H9 (cell line): ENCODE measurements around the gene RAX2. TPM values are rescaled to one million over a fixed set of nuclear protein-coding genes. Genes with fewer than 3 reads are reported as not detected.
A peak's percentile ranks its signal among the peaks of the same experiment; 100 is the strongest.

Source experiments
- DNase-seq: peaks from one replicate; pipeline ENCODE4 v3.0.0-alpha.2; 2017
- H2AFZ ChIP-seq: one replicate; pipeline ENCODE4 v1.6.1; 2013; ENCODE audit warnings: mild to moderate bottlenecking, low read length, control low read depth, moderate library complexity
- H2AK5ac ChIP-seq: 2 replicates; pipeline ENCODE4 v1.6.1; 2013; ENCODE audit warnings: low read length, control low read depth, mixed read lengths; ENCODE audit not compliant: insufficient read length
- H2BK120ac ChIP-seq: one replicate; pipeline ENCODE4 v1.6.1; 2013; ENCODE audit warnings: low read depth, mild to moderate bottlenecking, low read length, control low read depth, inconsistent platforms; ENCODE audit not compliant: poor library complexity, severe bottlenecking
- H2BK12ac ChIP-seq: 2 replicates; pipeline ENCODE4 v1.6.1; 2013; ENCODE audit warnings: low read length, control low read depth, mixed read lengths, low read depth; ENCODE audit not compliant: insufficient read length
- H2BK15ac ChIP-seq: 2 replicates; pipeline ENCODE4 v1.6.1; 2013; ENCODE audit warnings: low read depth, low read length, control low read depth
- H2BK20ac ChIP-seq: one replicate; pipeline ENCODE4 v1.6.1; 2013; ENCODE audit warnings: low read depth, mild to moderate bottlenecking, low read length, control low read depth, inconsistent platforms; ENCODE audit not compliant: poor library complexity, severe bottlenecking
- H2BK5ac ChIP-seq: 2 replicates; pipeline ENCODE4 v1.6.1; 2013; ENCODE audit warnings: low read length, control low read depth, mixed read lengths; ENCODE audit not compliant: insufficient read length
- H3K14ac ChIP-seq: 2 replicates; pipeline ENCODE4 v1.6.1; 2013; ENCODE audit warnings: low read length, control low read depth; ENCODE audit not compliant: insufficient read depth
- H3K18ac ChIP-seq: 2 replicates; pipeline ENCODE4 v1.6.1; 2013; ENCODE audit warnings: low read depth, mild to moderate bottlenecking, mixed read lengths, low read length, control low read depth; ENCODE audit not compliant: insufficient read length
- H3K23ac ChIP-seq: 2 replicates; pipeline ENCODE4 v1.6.1; 2013; ENCODE audit warnings: low read length, control low read depth, mixed read lengths, low read depth; ENCODE audit not compliant: insufficient read length
- H3K23me2 ChIP-seq: 2 replicates; pipeline ENCODE4 v1.6.1; 2013; ENCODE audit warnings: low read depth, mild to moderate bottlenecking, mixed read lengths, low read length, control low read depth; ENCODE audit not compliant: insufficient read length, poor library complexity, severe bottlenecking
- H3K27ac ChIP-seq: 2 replicates; pipeline ENCODE4 v1.5.1; 2013; ENCODE audit warnings: low read length, control low read depth, mixed read lengths, low read depth; ENCODE audit not compliant: insufficient read length
- H3K27me3 ChIP-seq: 2 replicates; pipeline ENCODE4 v1.6.1; 2013; ENCODE audit warnings: low read length, control low read depth, inconsistent platforms; ENCODE audit not compliant: insufficient read depth
- H3K4ac ChIP-seq: 2 replicates; pipeline ENCODE4 v1.6.1; 2013; ENCODE audit warnings: low read depth, mild to moderate bottlenecking, control low read depth, inconsistent platforms, low read length, moderate library complexity
- H3K4me1 ChIP-seq: 2 replicates; pipeline ENCODE4 v1.6.1; 2013; ENCODE audit warnings: low read length, control low read depth, inconsistent platforms; ENCODE audit not compliant: insufficient read depth
- H3K4me2 ChIP-seq: 2 replicates; pipeline ENCODE4 v1.6.1; 2013; ENCODE audit warnings: low read length, control low read depth, mixed read lengths; ENCODE audit not compliant: insufficient read length, insufficient read depth
- H3K56ac ChIP-seq: 2 replicates; pipeline ENCODE4 v1.6.1; 2013; ENCODE audit warnings: low read depth, mild to moderate bottlenecking, mixed read lengths, low read length, control low read depth; ENCODE audit not compliant: insufficient read length
- H3K79me1 ChIP-seq: 2 replicates; pipeline ENCODE4 v1.6.1; 2013; ENCODE audit warnings: low read depth, mild to moderate bottlenecking, moderate library complexity, low read length, control low read depth, inconsistent platforms; ENCODE audit not compliant: insufficient read depth, poor library complexity, severe bottlenecking
- H3K79me2 ChIP-seq: 2 replicates; pipeline ENCODE4 v1.6.1; 2013; ENCODE audit warnings: low read length, control low read depth, inconsistent platforms; ENCODE audit not compliant: insufficient read depth
- H3K9ac ChIP-seq: 2 replicates; pipeline ENCODE4 v1.6.1; 2013; ENCODE audit warnings: low read length, control low read depth, mixed read lengths; ENCODE audit not compliant: insufficient read length; ENCODE audit errors: extremely low read depth
- H3K9me3 ChIP-seq: one replicate; pipeline ENCODE4 v1.6.1; 2013; ENCODE audit warnings: low read depth, low read length, inconsistent platforms; ENCODE audit not compliant: control insufficient read depth
- H3T11ph ChIP-seq: one replicate; pipeline ENCODE4 v1.6.1; 2013; ENCODE audit warnings: mild to moderate bottlenecking, low read length, control low read depth, inconsistent platforms
- H4K20me1 ChIP-seq: one replicate; pipeline ENCODE4 v1.6.1; 2013; ENCODE audit not compliant: control insufficient read depth, insufficient read length, insufficient read depth
- H4K5ac ChIP-seq: 2 replicates; pipeline ENCODE4 v1.6.1; 2013; ENCODE audit warnings: low read depth, mild to moderate bottlenecking, mixed read lengths, low read length, control low read depth; ENCODE audit not compliant: insufficient read length
- H4K8ac ChIP-seq: replicated peaks from 2 replicates; pipeline ENCODE4 v1.6.1; 2013; ENCODE audit warnings: low read length, control low read depth, mixed read lengths, low read depth; ENCODE audit not compliant: insufficient read length
- H4K91ac ChIP-seq: 2 replicates; pipeline ENCODE4 v1.6.1; 2013; ENCODE audit warnings: low read depth, mild to moderate bottlenecking, moderate library complexity, mixed read lengths, low read length, control low read depth; ENCODE audit not compliant: insufficient read length
- H3K27ac Mint-ChIP-seq, 3 experiments: 2 replicates in 2 of 3; 3 replicates in 1 of 3; pipeline ENCODE4 v1.8.0; 2020 to 2021; ENCODE audit warnings: mixed read lengths in 3 of 3, mild to moderate bottlenecking in 1 of 3, moderate library complexity in 1 of 3
- H3K27me3 Mint-ChIP-seq: 2 replicates; pipeline ENCODE4 v1.8.0; 2021; ENCODE audit warnings: low read depth, mild to moderate bottlenecking, moderate library complexity, mixed read lengths
- H3K36me3 Mint-ChIP-seq, 3 experiments: 2 replicates in 2 of 3; 3 replicates in 1 of 3; pipeline ENCODE4 v1.8.0; 2020 to 2021; ENCODE audit warnings: low read depth in 3 of 3, mixed read lengths in 3 of 3; ENCODE audit not compliant: insufficient read depth in 1 of 3
- H3K4me1 Mint-ChIP-seq, 2 experiments: 2 replicates each; pipeline ENCODE4 v1.8.0; 2020; ENCODE audit warnings: mixed read lengths in 2 of 2
- H3K4me3 Mint-ChIP-seq, 2 experiments: 2 replicates in 1 of 2; 3 replicates in 1 of 2; pipeline ENCODE4 v1.8.0; 2020 to 2021; ENCODE audit warnings: mild to moderate bottlenecking in 2 of 2, mixed read lengths in 2 of 2, moderate library complexity in 1 of 2
- H3K9me3 Mint-ChIP-seq, 2 experiments: 2 replicates in 1 of 2; 3 replicates in 1 of 2; pipeline ENCODE4 v1.8.0; 2020; ENCODE audit warnings: mild to moderate bottlenecking in 2 of 2, mixed read lengths in 2 of 2, moderate library complexity in 1 of 2
- WGBS: extraction: QIAGEN DNeasy Blood & Tissue Kit; methylation state at CpG from one replicate; pipeline ENCODE4 v1.1.7; 2013; ENCODE audit warnings: missing lambda C conversion rate, low lambda C conversion rate, mixed read lengths; ENCODE audit not compliant: insufficient read length; ENCODE audit errors: extremely low coverage; 5-methylcytosine and 5-hydroxymethylcytosine counted together
- total RNA-seq: library from RNA; stranded (reverse); gene quantifications from 2 replicates; pipeline ENCODE4 v1.2.1, GENCODE V29; 2021
- TF ChIP-seq, protein P1 (sequence below): fragments of 200-600 bp; sonication (generic); conservative IDR thresholded peaks from 3 replicates; pipeline ENCODE4 v1.8.0; 2021; ENCODE audit warnings: antibody characterized with exemption, mild to moderate bottlenecking

The RAX2 gene
- total RNA-seq, 1 experiment from 2014 or later: not detected

DNA sequence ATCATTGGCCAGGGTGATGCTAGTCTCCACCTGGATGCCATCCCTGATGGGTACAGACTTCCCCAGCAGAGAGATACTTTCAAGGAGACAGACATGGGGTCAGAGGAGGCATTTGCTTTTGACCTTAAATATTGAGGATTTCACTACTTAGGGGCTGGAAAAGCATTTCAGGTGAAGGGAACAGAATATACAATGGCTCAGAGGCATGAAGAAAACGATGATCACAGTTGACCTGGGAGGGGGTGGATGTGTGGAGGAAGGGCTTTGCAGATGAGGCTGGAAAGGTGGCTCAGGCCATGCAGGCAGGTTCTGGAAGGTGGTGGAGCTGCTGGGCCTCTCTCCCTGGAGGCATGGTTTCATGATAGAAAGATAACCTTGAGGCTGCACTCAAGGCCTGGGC, 10.3 kb upstream of the RAX2 start:
- Histone ChIP-seq H3K4me2 (no peak overlapping the region), H2BK120ac (no peak overlapping the region), H3K4me1 (no peaks in the 10 kb centered on the region), H2BK12ac (no peak overlapping the region), H3K18ac (no peak overlapping the region), H3K23ac (no peak overlapping the region), H4K5ac (no peak overlapping the region), H3K4ac (no peak overlapping the region), H3K56ac (no peak overlapping the region), H2BK20ac (no peak overlapping the region), H2AFZ (no peak overlapping the region), H4K20me1 (no peaks in the 10 kb centered on the region), H2AK5ac (no peak overlapping the region), H2BK15ac (no peak overlapping the region), H3K14ac (no peak overlapping the region), H2BK5ac (no peak overlapping the region), H4K8ac (no peak overlapping the region), H3K79me2 (no peaks in the 10 kb centered on the region), H3T11ph (no peak overlapping the region), H3K27me3 (peaks cover 2% of the 10 kb centered on the region; the same call in 1 of the 2 replicates), H3K23me2 (no peaks in the 10 kb centered on the region), H3K9ac (no peak overlapping the region), H3K79me1 (no peaks in the 10 kb centered on the region), H3K27ac (no peak overlapping the region), H3K9me3 (peaks cover 19% of the 10 kb centered on the region), H4K91ac (no peak overlapping the region)
- H3K9me3 Mint-ChIP-seq: peaks cover 21 to 23% of the 10 kb centered on the region in 2 experiments
- H3K27me3 Mint-ChIP-seq: peaks cover 47% of the 10 kb centered on the region
- WGBS: no CpG with 5 or more reads among the region's 1 CpG
- H3K36me3 Mint-ChIP-seq: peaks cover 21 to 24% (median 21%) of the 10 kb centered on the region in 3 experiments
- TF ChIP-seq, protein P1, sequence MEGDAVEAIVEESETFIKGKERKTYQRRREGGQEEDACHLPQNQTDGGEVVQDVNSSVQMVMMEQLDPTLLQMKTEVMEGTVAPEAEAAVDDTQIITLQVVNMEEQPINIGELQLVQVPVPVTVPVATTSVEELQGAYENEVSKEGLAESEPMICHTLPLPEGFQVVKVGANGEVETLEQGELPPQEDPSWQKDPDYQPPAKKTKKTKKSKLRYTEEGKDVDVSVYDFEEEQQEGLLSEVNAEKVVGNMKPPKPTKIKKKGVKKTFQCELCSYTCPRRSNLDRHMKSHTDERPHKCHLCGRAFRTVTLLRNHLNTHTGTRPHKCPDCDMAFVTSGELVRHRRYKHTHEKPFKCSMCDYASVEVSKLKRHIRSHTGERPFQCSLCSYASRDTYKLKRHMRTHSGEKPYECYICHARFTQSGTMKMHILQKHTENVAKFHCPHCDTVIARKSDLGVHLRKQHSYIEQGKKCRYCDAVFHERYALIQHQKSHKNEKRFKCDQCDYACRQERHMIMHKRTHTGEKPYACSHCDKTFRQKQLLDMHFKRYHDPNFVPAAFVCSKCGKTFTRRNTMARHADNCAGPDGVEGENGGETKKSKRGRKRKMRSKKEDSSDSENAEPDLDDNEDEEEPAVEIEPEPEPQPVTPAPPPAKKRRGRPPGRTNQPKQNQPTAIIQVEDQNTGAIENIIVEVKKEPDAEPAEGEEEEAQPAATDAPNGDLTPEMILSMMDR: no peak
- DNase-seq: no peak
- peak overlapping the region in 1 of 2 experiments; percentile 28; a peak in 2 of 5 replicates for H3K4me3 Mint-ChIP-seq
- no peak overlapping the region for H3K27ac Mint-ChIP-seq
- H3K4me1 Mint-ChIP-seq: peaks cover 2 to 5% of the 10 kb centered on the region in 2 experiments; a peak in 2 of 4 replicates
